OCI-LY7 (cell line): ENCODE results near the gene PIH1D1. TPM values are rescaled to one million over a fixed set of nuclear protein-coding genes. Genes with fewer than 3 reads are reported as not detected.

Source experiments
- BruUV-seq: library from RNA; stranded (reverse); fragments of 400-500 nt; replicated peaks from 2 replicates; lab custom pipeline; 2021; lab: Mats Ljungman, UMichigan
- CTCF ChIA-PET: fragments of 300-600 bp; sonication (Branson Sonifier 250); formaldehyde crosslinking; loops from one replicate; lab custom pipeline; 2022; ENCODE audit warnings: antibody characterized with exemption; ENCODE audit not compliant: unreplicated experiment; lab: Charles Lee
- POLR2A ChIA-PET: fragments of 300-600 bp; sonication (Branson Sonifier 250); formaldehyde crosslinking; loops from one replicate; lab custom pipeline; 2022; ENCODE audit warnings: antibody characterized with exemption; lab: Charles Lee
- DNase-seq: peaks from one replicate; pipeline ENCODE4 v3.0.0-alpha.2; 2015; ENCODE audit warnings: low spot score
- H2AFZ ChIP-seq: fragments of 200-600 bp; sonication (generic), shearing (Covaris generic); 2 replicates; pipeline ENCODE4 v1.6.1; 2014; ENCODE audit warnings: mild to moderate bottlenecking, antibody characterized with exemption, low read length, moderate library complexity
- H3K27ac ChIP-seq: fragments of 200-600 bp; sonication (generic); 2 replicates; pipeline ENCODE4 v1.5.1; 2014; ENCODE audit warnings: mixed run types, low read depth, mild to moderate bottlenecking, moderate library complexity, low read length, inconsistent platforms; ENCODE audit not compliant: poor library complexity, severe bottlenecking
- H3K36me3 ChIP-seq: fragments of 200-600 bp; sonication (generic); 2 replicates; pipeline ENCODE4 v1.6.1; 2014; ENCODE audit warnings: mild to moderate bottlenecking, antibody characterized with exemption, low read length, moderate library complexity, mixed read lengths; ENCODE audit not compliant: insufficient read depth
- H3K4me1 ChIP-seq: fragments of 200-600 bp; sonication (generic); 2 replicates; pipeline ENCODE4 v1.5.1; 2014; ENCODE audit warnings: mild to moderate bottlenecking, low read length; ENCODE audit not compliant: insufficient read depth, poor library complexity, severe bottlenecking
- H3K4me2 ChIP-seq: fragments of 200-600 bp; sonication (generic); 2 replicates; pipeline ENCODE4 v1.6.1; 2014; ENCODE audit warnings: mild to moderate bottlenecking, low read length
- H3K4me3 ChIP-seq: fragments of 200-600 bp; sonication (generic); 2 replicates; pipeline ENCODE4 v1.5.1; 2014; ENCODE audit warnings: mild to moderate bottlenecking, low read depth, low read length; ENCODE audit not compliant: poor library complexity, severe bottlenecking
- H3K79me2 ChIP-seq: fragments of 200-600 bp; sonication (generic); 2 replicates; pipeline ENCODE4 v1.6.1; 2016; ENCODE audit warnings: low read depth, mild to moderate bottlenecking, low read length, moderate library complexity, mixed read lengths; ENCODE audit not compliant: insufficient read depth
- H3K9me2 ChIP-seq: fragments of 200-600 bp; sonication (generic); 2 replicates; pipeline ENCODE4 v1.6.1; 2016; ENCODE audit warnings: mild to moderate bottlenecking, low read length, mixed read lengths; ENCODE audit not compliant: insufficient read depth
- H3K9me3 ChIP-seq: fragments of 200-600 bp; sonication (generic); 2 replicates; pipeline ENCODE4 v1.6.1; 2014; ENCODE audit warnings: mild to moderate bottlenecking, mixed run types, low read length, mixed read lengths
- H4K20me1 ChIP-seq: fragments of 200-600 bp; sonication (generic); 2 replicates; pipeline ENCODE4 v1.6.1; 2014; ENCODE audit warnings: mild to moderate bottlenecking, antibody characterized with exemption, low read length, moderate library complexity, mixed read lengths; ENCODE audit not compliant: insufficient read depth
- CTCF ChIP-seq: fragments of 200-600 bp; sonication (generic); conservative IDR thresholded peaks from 2 replicates; pipeline ENCODE4 v1.5.1; 2014; ENCODE audit warnings: mild to moderate bottlenecking, antibody characterized with exemption, low read length, moderate library complexity, mixed read lengths
- EZH2phosphoT487 ChIP-seq: fragments of 200-600 bp; sonication (generic); IDR thresholded peaks from 2 replicates; pipeline ENCODE4 v1.6.1; 2018; ENCODE audit warnings: low read depth, borderline replicate concordance, mild to moderate bottlenecking, mixed run types, antibody characterized with exemption, low read length, moderate library complexity, mixed read lengths
- intact Hi-C: fragments of 100-400 bp; cut with micrococcal nuclease; formaldehyde crosslinking; loops from one replicate; pipeline ENCODE4 v1.10.0; 2022; ENCODE audit not compliant: unreplicated experiment
- total RNA-seq, 2 experiments: library from RNA; depleted of rRNA in 1 of 2; stranded (reverse); fragments of >200 nt in 1 of 2; shearing (Covaris generic) in 1 of 2; gene quantifications; 2 replicates each; pipeline ENCODE4 v1.2.3, GENCODE V29; 2014 to 2022

Gene PIH1D1
- total RNA-seq, 2 experiments from 2014 or later, result 95.5 to 117 TPM

GRCh38 chr19:49490287-49491029, 38.8 kb upstream of the PIH1D1 start:
- Histone ChIP-seq H3K9me3 (no peaks in the 10 kb centered on the region), H3K4me3 (peak overlapping the region; percentile 95), H3K79me2 (peaks cover 34% of the 10 kb centered on the region), H4K20me1 (peaks cover 12% of the 10 kb centered on the region; the same call in 1 of the 2 replicates), H3K27ac (peak overlapping the region; percentile 94), H3K9me2 (no peaks in the 10 kb centered on the region), H2AFZ (no peak overlapping the region), H3K4me2 (peak overlapping the region; percentile 80), H3K4me1 (peaks cover 56% of the 10 kb centered on the region), H3K36me3 (peaks cover 61% of the 10 kb centered on the region)
- CTCF ChIA-PET, result no interaction called here
- POLR2A ChIA-PET, result no interaction called here
- DNase-seq, result peak; percentile 44
- no peak for TF ChIP-seq EZH2phosphoT487
- TF ChIP-seq CTCF, result no peak
- no TSS peak for BruUV-seq
- intact Hi-C loops, result loop anchor here (10.0 kb wide), 2 partner anchors 274 to 856 kb away; partner anchors contain the start of genes AP2A1, DBP and TSKS

- Histone ChIP-seq H3K4me2 (peak overlapping the region; percentile 80), H4K20me1 (peaks cover 12% of the 10 kb centered on the region; the same call in 1 of the 2 replicates), H3K9me2 (no peaks in the 10 kb centered on the region), H3K79me2 (peaks cover 34% of the 10 kb centered on the region), H3K4me1 (peaks cover 49% of the 10 kb centered on the region), H3K36me3 (peaks cover 61% of the 10 kb centered on the region), H3K27ac (peak overlapping the region; percentile 94), H3K4me3 (peak overlapping the region; percentile 95), H2AFZ (no peak overlapping the region), H3K9me3 (no peaks in the 10 kb centered on the region)
- no TSS peak for BruUV-seq
- intact Hi-C loops, result loop anchor here (5.0 to 10.0 kb wide), 3 partner anchors 37 to 855 kb away; partner anchors contain the start of genes ALDH16A1, AP2A1, DBP and PIH1D1
- POLR2A ChIA-PET, result interaction anchor here (1.1 kb wide), 1 partner anchor 16 kb away, joined by 4 read pairs; the partner anchor contains the start of gene FLT3LG
- CTCF ChIA-PET, result no interaction called here
- peak; percentile 78 for DNase-seq
- TF ChIP-seq EZH2phosphoT487 (no peak), CTCF (peak; percentile 78)
Observed at GRCh38 chr19:49489601-49490167, 38.1 kb upstream of the PIH1D1 start.
